BJ (cell line): ENCODE data around the gene PPP2R5D. TPM values are rescaled to one million over a fixed set of nuclear protein-coding genes. Genes with fewer than 3 reads are reported as not detected.

Source experiments
- CTCF ChIA-PET: fragments of 350-600 bp; formaldehyde crosslinking; extraction: SDS; loops from one replicate; lab custom pipeline; 2021; ENCODE audit warnings: antibody characterized with exemption, inconsistent platforms; lab: Yijun Ruan, JAX
- POLR2A ChIA-PET: fragments of 300-600 bp; sonication (Branson Sonifier 250); formaldehyde crosslinking; extraction: SDS; loops from one replicate; lab custom pipeline; 2021; ENCODE audit warnings: antibody characterized with exemption; lab: Charles Lee
- DNase-seq: peaks from one replicate; pipeline ENCODE4 v3.0.0-alpha.2; 2011; ENCODE audit warnings: low read depth
- H3K27me3 ChIP-seq: 2 replicates; pipeline ENCODE4 v1.6.0; 2011; ENCODE audit warnings: low read length; ENCODE audit not compliant: control insufficient read depth, insufficient read depth
- H3K36me3 ChIP-seq: 2 replicates; pipeline ENCODE4 v1.5.1; 2011; ENCODE audit warnings: low read length; ENCODE audit not compliant: control insufficient read depth, insufficient read depth
- H3K4me3 ChIP-seq: 2 replicates; pipeline ENCODE4 v1.5.1; 2011; ENCODE audit warnings: low read depth, mild to moderate bottlenecking, control low read depth, low read length
- polyA plus RNA-seq: library from polyadenylated mRNA; depleted of rRNA; stranded (reverse); fragments of >200 nt; gene quantifications from 2 replicates; pipeline ENCODE4 v1.2.3, GENCODE V29; 2011
- TF ChIP-seq, protein P1 (sequence below): IDR thresholded peaks from 2 replicates; pipeline ENCODE4 v1.5.1; 2011; ENCODE audit warnings: low read depth, mild to moderate bottlenecking, control low read depth, inconsistent platforms, low read length, moderate library complexity; ENCODE audit not compliant: insufficient read depth

The PPP2R5D gene
- polyA plus RNA-seq, 1 experiment, result 61.8 TPM

DNA sequence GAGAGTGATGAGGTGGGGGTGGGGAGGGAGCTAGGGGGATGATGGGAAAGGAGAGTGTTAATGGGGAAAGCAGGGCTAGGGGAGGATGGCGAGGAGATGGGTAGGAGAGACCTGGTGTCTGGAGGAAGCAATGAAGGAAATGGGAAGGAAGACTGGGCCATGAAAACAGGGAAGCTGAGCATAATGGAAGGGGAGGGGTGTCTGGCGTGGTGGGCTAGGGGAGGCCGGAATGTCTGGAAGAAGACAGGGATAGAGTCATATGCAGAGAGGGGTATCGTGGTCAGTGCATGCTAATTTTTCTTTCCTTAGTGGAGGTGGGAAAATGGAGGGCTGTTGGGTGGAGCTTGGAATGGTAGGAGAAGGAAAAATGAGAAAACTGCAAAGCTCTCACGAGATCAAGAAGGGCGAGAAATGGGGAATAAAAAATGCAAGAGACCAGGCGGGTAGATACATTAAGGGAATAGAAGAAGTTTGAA is 30.1 kb downstream of the PPP2R5D start:
- POLR2A ChIA-PET, result interaction anchor here (0.9 kb wide), 1 partner anchor 39 kb away, joined by 5 read pairs; the partner anchor contains the start of gene CUL7
- H3K27me3 ChIP-seq, result no peaks in the 10 kb centered on the region
- peak overlapping the region; percentile 97 for H3K4me3 ChIP-seq
- no peak for DNase-seq
- H3K36me3 ChIP-seq, result peaks cover 22% of the 10 kb centered on the region
- CTCF ChIA-PET, result interaction anchor here (2.1 to 2.3 kb wide), 3 partner anchors 22 to 215 kb away, joined by 5 to 8 read pairs (median 5); partner anchors contain the start of genes CUL7 and DNPH1
- TF ChIP-seq, protein P1, sequence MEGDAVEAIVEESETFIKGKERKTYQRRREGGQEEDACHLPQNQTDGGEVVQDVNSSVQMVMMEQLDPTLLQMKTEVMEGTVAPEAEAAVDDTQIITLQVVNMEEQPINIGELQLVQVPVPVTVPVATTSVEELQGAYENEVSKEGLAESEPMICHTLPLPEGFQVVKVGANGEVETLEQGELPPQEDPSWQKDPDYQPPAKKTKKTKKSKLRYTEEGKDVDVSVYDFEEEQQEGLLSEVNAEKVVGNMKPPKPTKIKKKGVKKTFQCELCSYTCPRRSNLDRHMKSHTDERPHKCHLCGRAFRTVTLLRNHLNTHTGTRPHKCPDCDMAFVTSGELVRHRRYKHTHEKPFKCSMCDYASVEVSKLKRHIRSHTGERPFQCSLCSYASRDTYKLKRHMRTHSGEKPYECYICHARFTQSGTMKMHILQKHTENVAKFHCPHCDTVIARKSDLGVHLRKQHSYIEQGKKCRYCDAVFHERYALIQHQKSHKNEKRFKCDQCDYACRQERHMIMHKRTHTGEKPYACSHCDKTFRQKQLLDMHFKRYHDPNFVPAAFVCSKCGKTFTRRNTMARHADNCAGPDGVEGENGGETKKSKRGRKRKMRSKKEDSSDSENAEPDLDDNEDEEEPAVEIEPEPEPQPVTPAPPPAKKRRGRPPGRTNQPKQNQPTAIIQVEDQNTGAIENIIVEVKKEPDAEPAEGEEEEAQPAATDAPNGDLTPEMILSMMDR, result no peak

DNA sequence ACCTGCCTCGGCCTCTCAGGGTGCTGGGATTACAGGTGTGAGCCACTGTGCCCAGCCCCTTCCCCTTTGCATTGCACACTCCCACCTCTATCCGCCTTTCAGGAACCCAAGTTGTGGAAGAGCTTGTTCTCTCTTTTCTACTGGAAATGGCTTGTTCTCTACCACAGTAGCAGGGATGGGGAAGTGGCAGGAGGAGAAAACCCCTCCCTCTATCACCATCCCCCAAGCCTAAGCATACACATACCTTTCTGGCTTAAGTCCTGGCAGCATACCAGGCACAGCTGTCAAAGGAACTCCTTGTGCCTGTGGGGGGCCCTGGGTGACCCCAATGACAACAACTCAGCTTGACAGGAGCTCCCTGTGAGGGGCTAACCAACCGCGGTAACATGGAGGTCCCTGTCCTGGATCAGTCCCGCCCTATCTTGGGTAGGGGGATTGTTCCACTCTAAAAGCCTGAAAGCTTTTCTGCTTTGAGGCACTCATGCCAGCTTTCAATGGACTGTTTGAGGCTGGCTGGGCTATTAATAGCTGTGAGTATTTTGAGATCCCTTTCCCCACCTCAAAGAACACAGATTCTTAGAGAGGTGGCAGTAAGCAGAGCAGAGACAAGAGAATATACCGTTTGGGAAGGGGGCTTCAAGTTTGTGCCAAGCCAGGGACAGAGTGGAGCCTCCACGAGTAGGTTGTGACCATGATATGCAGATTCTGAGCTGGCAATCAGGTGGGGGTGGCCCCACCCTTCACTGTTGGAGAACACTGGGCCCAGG is 32.0 kb downstream of the PPP2R5D start:
- POLR2A ChIA-PET, result no interaction called here
- Histone ChIP-seq H3K36me3 (peaks cover 19% of the 10 kb centered on the region), H3K4me3 (no peak overlapping the region), H3K27me3 (no peaks in the 10 kb centered on the region)
- DNase-seq, result no peak
- CTCF ChIA-PET, result interaction anchor here (0.6 to 1.0 kb wide), 3 partner anchors 53 to 134 kb away, joined by 3 to 5 read pairs (median 3); no protein-coding TSS in a partner anchor
- TF ChIP-seq, protein P1, result no peak

DNA sequence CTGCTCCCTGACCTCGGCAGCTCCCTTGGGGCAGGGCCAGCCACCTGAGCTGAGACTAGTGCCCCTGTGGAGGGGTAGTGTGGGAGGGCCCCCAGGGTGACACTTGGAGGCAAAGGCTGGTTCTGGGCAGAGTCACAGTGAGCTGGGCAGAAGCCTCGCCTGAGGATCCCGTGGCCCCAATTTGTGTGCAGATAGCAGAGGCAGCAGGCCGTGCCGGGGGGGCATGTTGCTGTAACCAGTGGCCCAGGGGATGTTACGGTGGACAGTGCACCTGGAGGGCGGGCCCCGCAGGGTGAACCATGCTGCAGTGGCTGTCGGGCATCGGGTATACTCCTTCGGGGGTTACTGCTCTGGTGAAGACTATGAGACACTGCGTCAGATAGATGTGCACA is 32.6 kb downstream of the PPP2R5D start:
- ChIA-PET CTCF (interaction anchor here (1.0 kb wide), 1 partner anchor 54 kb away, joined by 3 read pairs; no protein-coding TSS in a partner anchor), POLR2A (no interaction called here)
- Histone ChIP-seq H3K4me3 (no peak overlapping the region), H3K36me3 (peaks cover 19% of the 10 kb centered on the region), H3K27me3 (no peaks in the 10 kb centered on the region)
- TF ChIP-seq, protein P1, result no peak
- no peak for DNase-seq

DNA sequence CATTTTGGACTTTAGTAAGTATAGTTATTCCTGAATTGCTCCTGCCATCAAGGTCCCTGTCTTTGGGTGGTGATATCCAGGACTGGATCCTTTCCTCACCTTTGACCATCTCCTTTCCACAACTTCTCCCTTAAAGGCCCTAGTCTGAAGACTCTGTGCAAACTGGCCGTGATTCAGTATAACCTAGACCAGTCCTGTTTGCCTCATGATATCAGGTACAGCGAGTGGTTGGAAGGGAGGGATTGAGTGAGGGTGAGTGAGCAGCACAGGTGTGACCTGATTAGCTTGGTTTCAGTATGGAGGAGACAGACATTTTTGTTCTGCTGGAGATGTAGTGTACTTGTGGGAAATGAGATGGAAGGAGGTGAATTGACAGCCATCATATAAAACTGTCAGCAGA is 34.8 kb downstream of the PPP2R5D start:
- Histone ChIP-seq H3K4me3 (no peak overlapping the region), H3K27me3 (no peaks in the 10 kb centered on the region), H3K36me3 (peaks cover 19% of the 10 kb centered on the region)
- ChIA-PET CTCF (no interaction called here), POLR2A (no interaction called here)
- no peak for DNase-seq
- TF ChIP-seq, protein P1, result no peak

DNA sequence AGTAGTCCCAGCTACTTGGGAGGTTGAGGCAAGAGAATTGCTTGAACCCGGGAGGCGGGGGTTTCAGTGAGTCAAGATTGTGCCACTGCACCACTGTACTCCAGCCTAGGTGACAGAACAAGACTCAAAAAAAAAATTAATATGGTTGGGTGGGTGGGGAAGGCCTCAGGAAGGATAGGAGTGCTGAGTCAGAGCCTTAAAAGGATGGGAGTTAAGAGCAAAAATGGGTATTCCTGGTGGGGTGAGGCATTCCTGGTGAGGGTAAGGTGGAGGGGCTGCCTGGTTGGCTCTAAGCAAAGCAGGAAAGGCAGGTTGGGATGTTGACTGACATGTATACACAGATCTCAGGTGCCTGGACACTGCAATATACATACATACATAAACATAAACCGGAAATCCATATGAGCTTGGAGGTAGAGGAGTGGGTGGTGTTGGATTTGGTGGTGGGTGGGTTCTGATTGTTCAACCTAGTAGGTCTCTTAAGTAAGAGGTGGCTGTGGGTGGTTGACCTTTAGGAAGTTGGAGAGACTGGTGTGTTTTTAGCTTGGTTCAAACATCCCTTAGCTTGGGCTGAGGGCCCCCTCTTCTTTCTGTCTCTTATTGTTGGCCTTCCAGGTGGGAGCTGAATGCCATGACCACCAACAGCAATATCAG is 35.8 kb downstream of the PPP2R5D start:
- POLR2A ChIA-PET, result interaction anchor here (0.6 kb wide), 1 partner anchor 17 kb away, joined by 3 read pairs; no protein-coding TSS in a partner anchor
- Histone ChIP-seq H3K36me3 (peaks cover 26% of the 10 kb centered on the region), H3K27me3 (no peaks in the 10 kb centered on the region), H3K4me3 (no peak overlapping the region)
- no peak for DNase-seq
- TF ChIP-seq, protein P1, result no peak
- CTCF ChIA-PET, result interaction anchor here (0.7 to 1.7 kb wide), 3 partner anchors 10 to 134 kb away, joined by 3 to 7 read pairs (median 4); no protein-coding TSS in a partner anchor
